ENCODE data around the gene ASTN2. TPM values are rescaled to one million over a fixed set of nuclear protein-coding genes. Genes with fewer than 3 reads are reported as not detected.

ASTN2 gene
- total RNA-seq, 1 donor from 2014 or later, result 2.3 TPM

GRCh38 chr9:117104206-117104605, 310.7 kb downstream of the ASTN2 start:
- Histone ChIP-seq H3K27ac (no peak overlapping the region), H3K4me3 (no peak overlapping the region), H3K27me3 (no peaks in the 10 kb centered on the region), H3K4me1 (no peaks in the 10 kb centered on the region), H3K36me3 (no peaks in the 10 kb centered on the region), H3K9me3 (no peaks in the 10 kb centered on the region)
- TF ChIP-seq CTCF (IDR thresholded peaks at IDR 0.05), result no peak
- no peak for DNase-seq (ENCODE audit: low spot score in 2 of 2)
- intact Hi-C loops (cut with DNase I), result no loop called here

- no peak overlapping the region for H3K27ac ChIP-seq
- H3K36me3 ChIP-seq, result no peaks in the 10 kb centered on the region
- DNase-seq (ENCODE audit: low spot score in 2 of 2), result no peak
- H3K9me3 ChIP-seq, result no peaks in the 10 kb centered on the region
- H3K27me3 ChIP-seq, result no peaks in the 10 kb centered on the region
- H3K4me1 ChIP-seq, result no peaks in the 10 kb centered on the region
- intact Hi-C loops (cut with DNase I), result no loop called here
- TF ChIP-seq CTCF (IDR thresholded peaks at IDR 0.05), result no peak
- H3K4me3 ChIP-seq, result no peak overlapping the region
These were observed 311.3 kb downstream of the ASTN2 start for GRCh38 chr9:117103438-117104110.

GRCh38 chr9:117101008-117101407, 313.8 kb downstream of the ASTN2 start:
- no peaks in the 10 kb centered on the region for H3K27me3 ChIP-seq
- no peak overlapping the region for H3K27ac ChIP-seq
- no peak for DNase-seq (ENCODE audit: low spot score in 2 of 2)
- H3K4me3 ChIP-seq, result no peak overlapping the region
- H3K9me3 ChIP-seq, result no peaks in the 10 kb centered on the region
- H3K36me3 ChIP-seq, result no peaks in the 10 kb centered on the region
- no peak for TF ChIP-seq CTCF (IDR thresholded peaks at IDR 0.05)
- intact Hi-C loops (cut with DNase I), result no loop called here
- no peaks in the 10 kb centered on the region for H3K4me1 ChIP-seq

GRCh38 chr9:117098331-117098730, 316.5 kb downstream of the ASTN2 start:
- Histone ChIP-seq H3K27me3 (no peaks in the 10 kb centered on the region), H3K4me1 (peaks cover 0 to 2% of the 10 kb centered on the region in 2 donors), H3K36me3 (no peaks in the 10 kb centered on the region), H3K4me3 (no peak overlapping the region), H3K9me3 (no peaks in the 10 kb centered on the region), H3K27ac (no peak overlapping the region)
- no peak for DNase-seq (ENCODE audit: low spot score in 2 of 2)
- intact Hi-C loops (cut with DNase I), result no loop called here
- no peak for TF ChIP-seq CTCF (IDR thresholded peaks at IDR 0.05)

- Histone ChIP-seq H3K36me3 (no peaks in the 10 kb centered on the region), H3K9me3 (no peaks in the 10 kb centered on the region), H3K27me3 (no peaks in the 10 kb centered on the region), H3K4me1 (peaks cover 0 to 2% of the 10 kb centered on the region in 2 donors), H3K27ac (no peak overlapping the region), H3K4me3 (no peak overlapping the region)
- DNase-seq (ENCODE audit: low spot score in 2 of 2), result no peak
- intact Hi-C loops (cut with DNase I), result no loop called here
- no peak for TF ChIP-seq CTCF (IDR thresholded peaks at IDR 0.05)
These were observed 317.1 kb downstream of the ASTN2 start for GRCh38 chr9:117097761-117098160.

- TF ChIP-seq CTCF (IDR thresholded peaks at IDR 0.05), result no peak
- no peak overlapping the region for H3K4me3 ChIP-seq
- H3K9me3 ChIP-seq, result no peaks in the 10 kb centered on the region
- peaks cover 0 to 4% of the 10 kb centered on the region in 2 donors for H3K4me1 ChIP-seq
- no peaks in the 10 kb centered on the region for H3K27me3 ChIP-seq
- intact Hi-C loops (cut with DNase I), result no loop called here
- no peaks in the 10 kb centered on the region for H3K36me3 ChIP-seq
- DNase-seq (ENCODE audit: low spot score in 2 of 2), result no peak
- H3K27ac ChIP-seq, result no peak overlapping the region
These were observed 318.7 kb downstream of the ASTN2 start for GRCh38 chr9:117096138-117096537.

Data from ascending aorta (tissue), 2 donors.